GM12892 (cell line): ENCODE data around the gene SPATA31D1.

Source experiments
- POLR2A ChIP-seq: IDR thresholded peaks from 2 replicates; pipeline ENCODE4 v1.6.1; 2011; ENCODE audit warnings: low read depth, low read length, control low read depth
- POLR2AphosphoS5 ChIP-seq: IDR thresholded peaks from 2 replicates; pipeline ENCODE4 v1.6.1; 2011; ENCODE audit warnings: low read depth, low read length, control low read depth

- no peak for TF ChIP-seq POLR2AphosphoS5
- TF ChIP-seq POLR2A = no peak
Measured at GRCh38 chr9:82020331-82020730, 31.8 kb downstream of the SPATA31D1 start.
